T-helper 1 cell (primary cell): ENCODE measurements around the gene IL4I1.

Experiments used
- DNase-seq, 5 donors: peaks; one replicate each; pipeline ENCODE4 v3.0.0-alpha.2; 2012 to 2020

Gene IL4I1

GRCh38 chr19:49849433-49850220 lies 47.1 kb downstream of the IL4I1 start:
- DNase-seq, result no peak

GRCh38 chr19:49848938-49849337 lies 47.7 kb downstream of the IL4I1 start:
- DNase-seq, result no peak

- DNase-seq, result peak in 1 of 5 donors; percentile 60
Observed at GRCh38 chr19:49847731-49848696, 48.7 kb downstream of the IL4I1 start.

- DNase-seq, result no peak
Observed at GRCh38 chr19:49846408-49846807, 50.3 kb downstream of the IL4I1 start.

GRCh38 chr19:49845414-49845813 lies 51.3 kb downstream of the IL4I1 start:
- no peak for DNase-seq

GRCh38 chr19:49844138-49845095 lies 52.3 kb downstream of the IL4I1 start:
- DNase-seq, result no peak

GRCh38 chr19:49843265-49843664 lies 53.4 kb downstream of the IL4I1 start:
- DNase-seq, result no peak

GRCh38 chr19:49840736-49841249 lies 55.9 kb downstream of the IL4I1 start:
- DNase-seq, result no peak

GRCh38 chr19:49840321-49840720 lies 56.4 kb downstream of the IL4I1 start:
- no peak for DNase-seq

- no peak for DNase-seq
Observed at GRCh38 chr19:49839713-49840112, 57.0 kb downstream of the IL4I1 start.
